ENCODE data around the gene BABAM2.

GRCh38 chr2:28366149-28366495 is 475.6 kb downstream of the BABAM2 start:
- TF ChIP-seq, protein P1, sequence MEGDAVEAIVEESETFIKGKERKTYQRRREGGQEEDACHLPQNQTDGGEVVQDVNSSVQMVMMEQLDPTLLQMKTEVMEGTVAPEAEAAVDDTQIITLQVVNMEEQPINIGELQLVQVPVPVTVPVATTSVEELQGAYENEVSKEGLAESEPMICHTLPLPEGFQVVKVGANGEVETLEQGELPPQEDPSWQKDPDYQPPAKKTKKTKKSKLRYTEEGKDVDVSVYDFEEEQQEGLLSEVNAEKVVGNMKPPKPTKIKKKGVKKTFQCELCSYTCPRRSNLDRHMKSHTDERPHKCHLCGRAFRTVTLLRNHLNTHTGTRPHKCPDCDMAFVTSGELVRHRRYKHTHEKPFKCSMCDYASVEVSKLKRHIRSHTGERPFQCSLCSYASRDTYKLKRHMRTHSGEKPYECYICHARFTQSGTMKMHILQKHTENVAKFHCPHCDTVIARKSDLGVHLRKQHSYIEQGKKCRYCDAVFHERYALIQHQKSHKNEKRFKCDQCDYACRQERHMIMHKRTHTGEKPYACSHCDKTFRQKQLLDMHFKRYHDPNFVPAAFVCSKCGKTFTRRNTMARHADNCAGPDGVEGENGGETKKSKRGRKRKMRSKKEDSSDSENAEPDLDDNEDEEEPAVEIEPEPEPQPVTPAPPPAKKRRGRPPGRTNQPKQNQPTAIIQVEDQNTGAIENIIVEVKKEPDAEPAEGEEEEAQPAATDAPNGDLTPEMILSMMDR (conservative IDR thresholded peaks at IDR 0.05; ENCODE audit: low read depth, low read length), result no peak
- TF ChIP-seq EZH2phosphoT487 (IDR thresholded peaks at IDR 0.05; ENCODE audit: borderline replicate concordance, low read length), result no peak

Measured in PC-3 (cell line).